ENCODE results near the gene RPS6KA3.

- no peak for TF ChIP-seq CTCF (IDR thresholded peaks at IDR 0.05)
- TF ChIP-seq FOXM1 (IDR thresholded peaks at IDR 0.05; ENCODE audit: low read depth): no peak
- no peak for TF ChIP-seq GABPA (IDR thresholded peaks at IDR 0.05; ENCODE audit: low read depth)
- no peak for TF ChIP-seq MAX (IDR thresholded peaks at IDR 0.05; ENCODE audit: low read depth)
- no peak for TF ChIP-seq USF2 (IDR thresholded peaks at IDR 0.05; ENCODE audit: borderline replicate concordance, low read depth, low read length)
- TF ChIP-seq CHD2 (IDR thresholded peaks at IDR 0.05; ENCODE audit: low read length, partially characterized antibody): no peak
- no peak for TF ChIP-seq EP300 (IDR thresholded peaks at IDR 0.05; ENCODE audit: borderline replicate concordance in 1 of 2, low read depth in 1 of 2, low read length in 1 of 2)
- no peak for TF ChIP-seq RAD21 (IDR thresholded peaks at IDR 0.05; ENCODE audit: low read length)
- no peak for TF ChIP-seq POLR2AphosphoS5 (IDR thresholded peaks at IDR 0.05; ENCODE audit: low read depth, low read length)
- TF ChIP-seq EZH2phosphoT487 (IDR thresholded peaks at IDR 0.05; ENCODE audit: borderline replicate concordance, low read depth): no peak
- no peak for TF ChIP-seq YY1 (IDR thresholded peaks at IDR 0.05; ENCODE audit: low read depth)
- no peak for TF ChIP-seq NRF1 (IDR thresholded peaks at IDR 0.05; ENCODE audit: low read depth, low read length)
- TF ChIP-seq MXI1 (IDR thresholded peaks at IDR 0.05; ENCODE audit: low read depth, low read length): no peak
Observed at GRCh38 chrX:20171887-20172286, 94.8 kb downstream of the RPS6KA3 start.

Data from SK-N-SH (cell line).